ENCODE measurements around the gene CADM3.

Gene CADM3

GRCh38 chr1:159207774-159208173 is 36.4 kb downstream of the CADM3 start:
- FAIRE-seq = no peak

GRCh38 chr1:159208175-159208825 is 36.9 kb downstream of the CADM3 start:
- no peak for FAIRE-seq

GRCh38 chr1:159209061-159209460 is 37.6 kb downstream of the CADM3 start:
- FAIRE-seq = no peak

GRCh38 chr1:159211331-159212136 is 40.1 kb downstream of the CADM3 start:
- no peak for FAIRE-seq

GRCh38 chr1:159212596-159212995 is 41.2 kb downstream of the CADM3 start:
- no peak for FAIRE-seq

GRCh38 chr1:159214149-159214760 is 42.8 kb downstream of the CADM3 start:
- FAIRE-seq = no peak

GRCh38 chr1:159218649-159219636 is 47.5 kb downstream of the CADM3 start:
- FAIRE-seq = no peak

GRCh38 chr1:159222075-159222865 is 50.9 kb downstream of the CADM3 start:
- no peak for FAIRE-seq

GRCh38 chr1:159223004-159223403 is 51.6 kb downstream of the CADM3 start:
- FAIRE-seq = no peak

- no peak for FAIRE-seq
These were observed 57.1 kb downstream of the CADM3 start for GRCh38 chr1:159228554-159228953.

- FAIRE-seq = no peak
These were observed 58.0 kb downstream of the CADM3 start for GRCh38 chr1:159229260-159229885.

- no peak for FAIRE-seq
These were observed 58.5 kb downstream of the CADM3 start for GRCh38 chr1:159229896-159230295.

- no peak for FAIRE-seq
These were observed 68.3 kb downstream of the CADM3 start for GRCh38 chr1:159239551-159240220.

- no peak for FAIRE-seq
These were observed 75.9 kb downstream of the CADM3 start for GRCh38 chr1:159247266-159247665.

GRCh38 chr1:159248311-159248710 is 76.9 kb downstream of the CADM3 start:
- FAIRE-seq = no peak

- FAIRE-seq = no peak
These were observed 79.3 kb downstream of the CADM3 start for GRCh38 chr1:159250638-159251216.
